SHP77 (cell line): Measurements from ENCODE around the gene RBKS.

ENCODE experiments used
- DNase-seq, 2 experiments: peaks; one replicate each; lab custom pipeline; 2025; lab: John Stamatoyannopoulos, UW

Gene RBKS

DNA sequence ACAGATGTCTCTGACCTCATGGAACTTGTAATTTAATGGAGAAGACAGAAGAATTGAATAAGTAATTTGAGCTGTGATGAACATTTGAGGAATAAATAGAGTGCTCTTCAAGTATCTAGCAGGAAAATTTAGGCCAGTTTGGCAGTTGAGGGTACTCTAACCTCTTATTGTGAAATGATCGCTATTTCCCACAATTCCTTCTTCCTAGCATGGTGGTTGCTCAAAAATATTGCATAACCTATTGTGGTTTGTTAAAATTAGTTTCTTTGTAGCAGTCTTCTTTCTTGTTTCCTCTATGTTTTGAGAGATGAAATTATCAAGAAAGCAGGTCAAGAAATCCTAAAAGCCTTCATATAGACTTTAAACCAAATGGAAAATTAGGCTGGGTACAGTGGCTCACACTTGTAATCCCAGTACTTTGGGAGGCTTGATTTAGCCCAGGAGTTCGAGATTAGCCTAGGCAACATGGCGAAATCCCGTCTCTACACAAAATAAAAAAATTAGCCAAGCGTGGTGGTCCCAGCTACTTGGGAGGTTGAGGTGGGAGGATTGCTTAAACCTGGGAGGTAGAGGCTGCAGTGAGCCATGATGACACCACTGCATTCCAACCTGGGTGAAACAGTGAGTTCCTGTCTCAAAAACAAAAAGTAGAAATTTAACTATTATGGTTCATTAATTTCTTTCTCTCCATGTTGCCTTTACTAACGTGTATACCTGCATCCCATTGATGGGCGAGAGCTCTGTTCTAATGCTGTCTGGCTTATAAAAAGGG lies 58.7 kb downstream of the RBKS start:
- DNase-seq = no peak

DNA sequence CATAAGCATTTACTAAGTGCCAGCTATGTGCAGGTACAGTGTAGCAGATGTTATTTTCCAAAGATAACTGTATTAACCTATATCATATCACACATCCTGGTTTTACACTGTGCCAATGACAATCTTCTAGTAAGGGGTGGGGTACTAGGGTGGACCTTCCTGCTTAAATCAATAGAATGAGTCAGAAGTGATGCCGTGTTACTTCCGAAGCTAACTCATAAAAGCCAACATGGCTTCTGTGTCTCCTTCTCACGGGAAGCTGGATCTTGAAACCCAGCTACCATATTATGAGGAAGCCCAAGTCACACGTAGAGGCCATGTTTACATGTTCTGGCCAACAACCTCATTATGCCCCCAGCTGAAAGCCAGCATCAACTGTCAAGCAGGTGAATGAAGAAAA lies 59.5 kb downstream of the RBKS start:
- no peak for DNase-seq

DNA sequence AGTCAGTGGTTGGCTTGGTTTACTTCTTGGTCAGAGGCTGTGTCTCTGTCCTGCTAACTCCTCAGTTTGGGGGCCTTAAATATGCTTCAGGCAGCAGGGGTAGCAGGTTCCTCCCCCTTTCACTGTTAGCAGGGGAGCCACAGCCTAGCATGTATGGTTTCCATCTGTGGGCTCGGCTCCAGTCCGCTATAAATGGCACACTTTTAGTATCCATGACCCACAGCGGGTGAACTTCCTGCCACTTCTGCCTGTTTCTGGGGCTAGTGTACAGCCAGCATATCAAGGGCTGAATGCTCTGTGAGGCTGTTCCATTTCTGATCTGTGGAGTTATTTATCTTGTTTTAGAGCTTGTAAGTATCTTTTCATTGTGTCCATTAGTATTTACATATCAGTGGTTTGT lies 60.4 kb downstream of the RBKS start:
- no peak for DNase-seq

DNA sequence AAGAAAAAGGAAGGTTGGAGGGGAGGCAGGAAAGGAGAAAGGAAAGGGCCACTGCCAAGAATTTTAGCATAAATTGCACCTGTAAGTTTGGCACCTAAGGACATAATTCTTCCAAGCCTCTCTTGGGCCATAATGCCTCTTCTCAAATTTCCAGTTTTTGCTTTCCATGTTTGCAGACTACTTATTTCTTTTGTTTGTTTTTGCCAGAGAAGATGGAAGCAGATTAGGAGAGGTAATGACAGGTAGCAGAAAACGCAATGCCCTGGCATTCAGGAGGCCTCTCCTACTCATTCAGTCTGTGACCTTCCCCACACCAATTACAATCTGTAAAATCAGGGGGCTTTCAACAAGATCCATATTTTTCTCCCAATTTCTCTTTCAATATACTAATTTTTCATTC lies 61.9 kb downstream of the RBKS start:
- DNase-seq = no peak

DNA sequence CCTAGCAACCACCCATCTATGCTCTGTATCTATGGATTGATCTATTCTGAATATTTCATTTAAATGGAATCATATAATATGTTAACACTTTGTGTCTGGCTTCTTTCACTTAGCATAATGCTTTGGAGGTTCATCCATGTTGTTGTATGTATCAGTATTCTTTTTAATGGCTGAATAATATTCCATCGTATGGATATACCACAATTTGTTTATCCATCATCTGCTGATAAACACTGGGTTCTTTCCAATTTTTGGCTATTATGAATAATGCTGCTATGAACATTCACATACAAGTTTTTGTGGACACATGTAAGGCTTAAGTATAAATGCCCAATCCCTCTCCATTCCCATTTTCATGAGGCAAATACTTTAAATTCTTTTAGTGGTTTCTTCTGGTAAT lies 65.8 kb downstream of the RBKS start:
- DNase-seq = no peak

DNA sequence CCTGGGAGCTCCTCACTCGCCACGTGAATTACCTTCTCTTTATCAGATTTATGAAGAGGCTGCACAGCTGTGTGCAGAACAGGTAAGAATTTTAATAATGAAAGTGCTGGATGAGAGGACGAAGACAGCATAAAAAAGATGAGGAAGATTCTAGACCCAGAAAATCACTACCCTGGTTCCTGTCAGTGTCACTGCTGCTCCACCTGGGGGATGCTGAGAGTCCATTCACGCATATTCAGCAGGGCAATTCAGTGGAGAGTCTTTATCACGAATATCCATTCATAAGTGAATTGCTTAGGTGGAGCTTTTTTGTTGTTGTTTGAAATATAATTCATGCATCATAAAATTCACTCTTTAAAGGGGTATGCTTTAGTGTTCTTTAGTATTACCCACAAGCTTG lies 66.6 kb downstream of the RBKS start:
- DNase-seq = no peak

DNA sequence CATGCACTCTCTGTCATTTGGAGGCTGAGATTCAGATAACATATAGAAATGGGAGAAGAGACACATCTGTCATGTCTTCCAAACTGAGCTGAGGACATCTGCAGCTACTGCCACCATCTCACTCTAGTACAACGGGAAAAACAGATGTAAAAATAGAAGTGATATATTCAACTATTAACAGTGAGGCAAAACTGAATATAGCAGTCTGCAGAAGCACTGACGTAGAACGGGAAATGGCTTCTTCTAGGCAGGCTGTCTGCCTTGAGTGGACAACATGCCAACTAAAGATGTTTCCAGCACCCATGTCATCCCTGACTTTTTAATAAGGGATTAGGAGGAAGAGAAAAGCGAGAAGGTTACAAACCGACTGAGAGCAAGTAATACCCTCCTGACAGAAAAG lies 67.1 kb downstream of the RBKS start:
- no peak for DNase-seq

DNA sequence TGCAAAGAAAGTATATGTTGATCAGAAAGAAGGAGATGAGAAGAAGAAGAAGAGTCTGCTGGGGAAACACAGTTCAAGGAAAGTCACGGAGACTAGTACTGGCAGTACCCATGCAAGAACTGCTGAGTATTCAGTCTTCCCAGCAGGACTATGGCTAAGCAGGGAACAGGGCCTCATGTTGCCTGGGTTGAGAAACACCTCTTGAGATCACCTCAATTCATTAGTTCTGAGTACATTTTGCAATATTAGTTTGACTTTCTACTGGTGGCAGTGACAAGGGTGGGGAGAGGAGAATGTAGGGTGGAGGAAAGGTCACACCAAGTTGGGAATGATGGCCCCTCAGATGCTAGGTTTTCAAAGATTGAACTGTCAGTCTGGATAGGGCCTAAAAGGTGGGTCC lies 68.1 kb downstream of the RBKS start:
- DNase-seq = no peak

DNA sequence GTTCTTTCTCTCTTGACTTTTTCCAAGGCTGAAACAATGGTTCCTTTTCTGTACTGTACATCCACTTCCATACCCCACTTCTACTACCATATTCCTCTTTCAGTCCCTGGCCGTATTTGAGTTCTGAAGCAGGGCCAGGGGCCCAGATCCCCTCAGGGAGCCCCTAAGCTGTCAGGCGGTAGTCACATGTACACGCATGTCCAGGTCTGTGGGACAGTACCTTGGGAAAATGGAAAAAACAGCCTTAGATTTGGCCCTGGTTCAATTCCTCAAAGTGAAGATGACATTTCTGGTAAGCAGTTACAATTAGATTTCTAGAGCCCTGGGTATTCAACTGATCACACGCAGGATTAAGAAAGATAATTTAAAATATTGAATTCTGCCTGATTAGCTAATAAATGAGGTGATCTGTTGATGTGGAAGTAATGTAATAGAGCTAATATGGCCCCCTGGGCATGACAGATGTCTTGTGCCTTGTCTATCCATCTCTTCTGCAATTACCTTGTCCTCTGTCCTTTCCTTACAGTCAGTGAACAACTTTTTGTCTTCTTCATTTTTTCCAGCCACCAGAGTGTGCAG lies 74.2 kb downstream of the RBKS start:
- DNase-seq = no peak

DNA sequence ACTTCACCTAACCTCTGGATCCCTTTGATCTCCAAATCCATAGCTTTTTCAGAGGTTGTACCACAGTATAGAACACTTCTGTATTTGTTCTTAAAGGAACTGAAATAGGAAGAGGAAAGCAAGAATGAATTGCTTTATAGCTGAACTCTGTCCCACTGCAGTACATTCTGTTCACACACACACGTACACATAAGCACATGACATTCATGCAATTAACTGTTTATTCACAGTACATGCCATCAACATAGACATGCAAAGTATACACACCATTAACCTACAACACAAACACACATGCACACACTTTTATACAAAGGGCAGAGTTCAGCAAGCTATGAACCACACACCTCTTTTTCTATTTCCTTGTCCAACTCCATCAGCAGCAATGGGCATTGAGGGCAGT lies 75.4 kb downstream of the RBKS start:
- DNase-seq = no peak

DNA sequence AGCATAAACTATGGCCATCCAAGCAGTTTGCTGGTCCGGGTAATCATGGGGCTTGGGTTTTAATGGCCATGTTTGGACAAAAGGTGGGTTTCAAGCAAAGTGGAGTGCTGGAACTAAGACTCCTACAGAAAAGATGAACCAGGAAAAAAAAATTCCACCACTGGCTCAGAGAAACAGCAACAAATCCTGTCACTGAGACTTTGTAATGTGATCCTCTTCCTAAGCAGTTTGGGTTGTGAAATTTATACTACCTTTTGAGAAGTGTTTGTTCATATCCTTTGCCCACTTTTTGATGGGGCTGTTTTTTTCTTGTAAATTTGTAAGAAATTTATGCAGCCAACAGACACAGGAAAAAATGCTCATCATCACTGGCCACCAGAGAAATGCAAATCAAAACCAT lies 78.4 kb downstream of the RBKS start:
- DNase-seq = no peak

DNA sequence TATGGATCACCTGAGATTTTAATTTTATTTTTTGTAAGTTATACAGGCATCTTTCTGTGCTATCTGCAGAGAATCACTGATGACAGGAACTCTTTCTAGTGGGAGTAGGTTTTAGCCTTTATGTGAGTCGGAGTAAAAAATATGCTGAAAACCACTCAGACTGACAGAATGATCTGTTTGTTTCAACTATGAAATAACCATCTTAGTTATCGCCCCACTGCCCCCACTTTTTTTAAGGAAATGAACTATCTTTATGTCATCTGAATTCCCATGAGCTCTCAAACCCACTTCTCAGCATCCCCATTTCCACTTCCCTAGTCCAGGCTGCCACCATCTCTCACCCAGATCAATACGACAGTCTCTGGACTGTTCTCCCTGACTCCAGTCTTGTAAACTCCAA lies 79.7 kb downstream of the RBKS start:
- DNase-seq = no peak

DNA sequence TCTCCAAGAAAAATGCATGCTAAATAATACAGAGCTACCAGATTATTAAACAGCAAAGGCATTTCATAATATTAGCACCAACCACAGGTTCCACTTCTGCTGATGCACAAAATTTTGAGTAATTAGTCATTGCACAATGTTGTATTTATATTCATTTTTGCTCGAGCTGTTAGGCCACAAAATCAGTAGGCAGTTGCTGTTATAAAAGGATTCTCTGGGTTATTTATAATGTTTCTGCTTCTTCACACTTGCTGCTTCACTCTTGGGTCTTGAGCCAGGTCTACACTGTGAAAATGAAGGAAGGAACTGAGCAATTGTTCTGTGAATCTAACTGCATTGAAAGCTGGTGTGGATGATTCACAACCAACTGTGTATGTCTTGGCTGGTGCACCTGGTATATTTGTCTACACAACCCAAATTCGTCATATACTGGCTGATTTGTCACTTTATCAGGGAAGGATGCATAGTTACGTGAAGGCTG lies 80.4 kb downstream of the RBKS start:
- no peak for DNase-seq

DNA sequence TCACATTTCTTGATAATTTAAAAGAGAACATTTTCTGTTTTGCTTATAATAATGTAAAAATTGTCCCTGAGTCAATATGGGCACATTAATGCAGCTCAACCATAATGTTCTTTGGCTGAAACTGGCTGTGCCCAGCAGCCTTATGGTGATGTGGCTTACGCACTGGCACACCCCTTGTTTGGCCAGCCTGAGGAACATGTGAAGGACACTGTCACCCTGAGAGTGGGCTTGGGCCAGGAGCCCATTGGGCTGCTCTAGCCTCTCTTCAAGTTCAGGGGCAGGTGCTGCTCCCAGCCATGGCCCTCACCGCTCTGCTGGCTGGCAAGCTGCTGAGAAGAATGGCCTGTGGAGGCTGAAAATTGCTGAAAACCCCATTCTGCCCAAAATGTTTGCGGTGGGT lies 81.2 kb downstream of the RBKS start:
- DNase-seq = no peak

DNA sequence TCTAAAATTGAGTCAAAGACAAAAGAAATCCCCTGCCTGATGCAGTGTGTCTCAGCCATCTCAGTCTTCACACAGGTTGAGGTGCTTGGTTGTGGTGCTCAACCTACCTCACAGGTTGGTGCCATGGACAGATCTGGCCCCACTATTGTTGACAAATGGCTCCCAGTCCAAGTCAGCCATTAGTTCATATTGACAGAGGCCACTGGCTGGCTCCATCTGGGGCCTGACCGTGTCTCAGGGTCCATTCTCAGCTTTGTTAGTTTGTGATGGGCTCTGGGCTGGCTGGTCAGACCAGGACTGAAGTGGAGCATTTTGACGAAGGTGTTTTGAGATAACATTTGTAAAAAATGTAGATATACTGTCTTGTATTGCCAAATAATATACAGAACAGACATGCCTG lies 81.8 kb downstream of the RBKS start:
- no peak for DNase-seq

DNA sequence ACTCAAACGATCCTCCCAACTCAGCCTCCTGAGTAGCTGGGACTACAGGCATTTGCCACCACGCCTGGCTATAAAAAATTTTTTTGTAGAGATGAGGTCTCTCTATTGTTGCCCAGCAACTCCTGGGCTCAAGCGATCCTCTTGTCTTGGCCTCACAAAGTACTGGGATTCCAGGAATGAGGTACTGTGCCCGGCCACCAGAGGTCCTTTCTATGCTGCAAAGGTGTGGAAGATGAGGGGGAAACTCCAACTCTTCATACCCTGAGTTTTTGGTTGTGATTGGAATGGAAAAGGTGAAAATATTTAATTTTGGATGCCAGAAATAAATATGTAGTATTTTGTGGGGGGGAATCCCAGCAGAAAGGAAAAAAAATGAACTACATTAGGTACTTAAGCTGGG lies 82.7 kb downstream of the RBKS start:
- peak; percentile 3 to 29 for DNase-seq

DNA sequence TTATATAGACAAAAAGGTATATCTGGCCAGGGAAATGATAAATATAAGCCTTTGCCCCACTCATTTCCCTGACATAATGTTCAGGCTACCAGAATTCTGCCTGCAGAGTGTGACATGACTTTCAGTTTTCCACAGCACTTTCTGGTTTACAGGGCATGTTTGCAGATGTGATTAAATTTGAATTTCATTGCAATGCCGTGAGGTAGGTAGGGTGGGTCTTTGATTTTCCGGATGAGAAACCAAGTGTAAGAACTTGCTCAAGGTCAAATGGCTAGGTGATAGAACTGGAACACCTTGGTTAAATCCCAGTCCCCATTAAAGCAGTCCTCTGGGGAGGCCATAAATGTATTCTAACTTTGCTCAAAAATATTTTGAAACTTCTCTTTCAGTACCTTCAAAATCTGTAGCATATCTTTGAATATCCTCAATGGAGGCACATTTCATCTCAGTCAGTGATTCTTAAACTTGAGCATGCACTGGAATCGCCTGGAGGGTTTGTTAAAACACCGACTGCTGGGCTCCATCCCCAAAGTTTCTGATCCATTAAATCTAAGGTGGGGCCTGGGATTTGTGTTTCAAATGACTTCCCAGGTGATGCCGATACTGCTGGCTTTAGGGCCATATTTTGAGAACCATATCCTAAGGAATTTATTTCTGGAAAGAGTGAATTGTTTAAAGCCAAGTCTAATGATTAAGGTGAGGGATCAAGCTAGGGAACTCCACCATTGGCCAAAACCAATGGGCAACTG lies 83.7 kb downstream of the RBKS start:
- no peak for DNase-seq

DNA sequence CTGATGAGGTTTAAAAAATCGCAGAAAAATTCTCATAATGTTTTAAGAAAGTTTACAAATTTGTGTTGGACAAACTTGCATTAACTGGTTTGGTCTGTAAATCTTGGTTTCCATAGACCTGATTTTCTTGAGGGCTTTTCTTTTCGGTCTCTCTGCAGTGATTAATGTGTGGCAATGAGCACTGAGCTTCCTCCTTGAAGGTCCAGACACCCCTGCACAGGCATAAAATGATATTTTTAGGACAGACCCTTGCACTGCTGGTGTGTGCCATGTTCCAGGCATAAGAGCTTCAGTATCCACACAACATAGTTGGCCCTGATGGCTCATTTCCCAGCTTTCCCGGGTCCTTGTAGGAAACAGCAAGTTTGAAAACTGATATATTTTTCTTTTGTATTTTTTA lies 85.0 kb downstream of the RBKS start:
- DNase-seq = no peak

DNA sequence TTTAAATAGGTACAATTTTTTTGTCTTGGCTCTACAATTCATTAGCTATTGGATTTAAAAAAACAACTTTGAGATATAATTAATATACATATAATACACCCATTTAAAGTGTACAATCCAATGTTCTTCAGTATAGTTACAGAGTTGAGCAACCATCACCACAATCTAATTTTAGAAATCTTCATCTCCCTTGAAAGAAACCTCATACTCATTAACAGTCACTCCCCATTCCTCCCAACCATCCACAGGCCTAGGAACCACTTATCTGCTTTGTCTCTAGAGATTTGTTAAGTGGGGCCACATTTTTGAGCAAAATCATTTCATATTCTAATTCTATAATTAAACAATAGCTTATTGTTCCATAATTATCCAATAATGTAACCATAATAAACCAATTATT lies 86.0 kb downstream of the RBKS start:
- DNase-seq = no peak

DNA sequence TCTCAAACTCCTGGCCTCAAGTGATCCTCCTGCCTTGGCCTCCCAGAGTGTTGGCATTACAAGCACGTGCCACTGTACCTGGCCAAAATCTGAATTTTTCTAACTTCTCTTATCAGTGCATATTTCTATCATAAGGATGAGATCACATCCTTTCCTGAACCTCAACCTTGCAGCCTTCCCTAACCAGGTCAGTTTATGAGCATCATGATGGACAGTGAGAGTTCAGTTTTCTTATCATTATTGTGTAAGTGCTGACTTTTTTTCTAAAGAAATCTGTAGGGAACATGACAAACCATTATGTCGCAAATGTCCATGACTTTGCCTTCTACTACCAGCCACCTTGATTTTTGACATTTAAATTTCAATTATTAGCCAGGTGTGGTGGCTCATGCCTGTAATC lies 87.1 kb downstream of the RBKS start:
- DNase-seq = no peak

DNA sequence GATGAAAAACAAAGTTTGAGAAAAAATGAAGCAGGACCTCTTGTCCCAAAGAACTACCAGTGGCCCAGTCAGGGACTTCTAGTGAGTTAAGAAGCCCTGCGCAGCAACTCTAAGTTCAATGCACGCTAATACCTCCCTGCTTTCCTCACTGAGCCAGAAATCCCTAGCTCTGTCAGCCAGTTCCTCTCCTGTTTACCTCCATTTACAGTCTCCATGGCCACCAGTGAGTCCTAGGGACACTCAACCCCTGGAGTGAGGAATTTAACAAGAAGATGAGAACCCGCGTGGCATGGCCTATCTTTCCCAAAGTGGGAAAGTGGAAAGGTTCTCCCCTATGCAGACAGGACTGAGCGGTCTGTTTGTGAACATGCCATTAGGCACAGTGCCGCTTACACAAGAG lies 87.6 kb downstream of the RBKS start:
- DNase-seq = no peak

DNA sequence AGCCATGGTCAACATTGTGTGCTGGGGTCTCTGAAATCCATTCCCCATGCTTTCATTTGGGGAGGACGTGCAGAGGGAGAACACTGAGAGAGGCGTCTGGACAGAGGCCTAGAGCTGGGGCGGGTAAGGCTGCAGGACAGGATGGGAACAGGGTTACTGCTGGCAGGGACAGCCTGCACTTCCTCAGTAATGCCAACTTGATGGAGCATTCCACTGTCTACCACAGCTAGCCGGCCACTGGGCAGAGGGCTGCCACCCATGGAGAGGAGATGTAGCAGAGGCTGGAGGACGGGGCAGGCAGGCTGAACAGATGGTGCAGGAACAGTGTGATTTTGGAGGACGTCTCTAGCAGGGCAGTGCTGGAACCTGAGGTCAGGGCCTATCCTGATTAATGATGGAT lies 89.3 kb downstream of the RBKS start:
- DNase-seq = no peak

DNA sequence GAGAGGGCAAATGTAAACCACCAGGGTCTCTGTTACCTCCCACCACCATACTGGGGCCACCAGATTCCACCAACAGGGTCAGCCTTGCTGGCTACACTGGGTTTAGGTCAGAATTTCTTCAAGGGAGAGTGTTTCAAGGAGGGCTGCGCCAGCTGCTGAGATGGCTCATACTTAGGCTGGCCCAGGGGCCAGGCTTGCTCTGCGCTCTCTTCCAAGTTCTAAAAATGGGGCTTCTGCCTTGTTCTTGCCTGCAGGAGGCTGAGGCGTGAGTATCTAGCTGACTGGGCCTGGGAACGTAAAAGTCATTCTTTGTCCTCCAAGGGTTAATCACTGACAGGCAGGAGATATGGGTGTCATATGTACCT lies 90.6 kb downstream of the RBKS start:
- DNase-seq = no peak
